ENCODE results near the gene SNX33. TPM values are rescaled to one million over a fixed set of nuclear protein-coding genes. Genes with fewer than 3 reads are reported as not detected.

SNX33 gene
- total and polyA plus RNA-seq, 2 donors (not counting 1 experiment from before 2014, with no cell fraction given): 0.22 to 0.59 TPM

DNA sequence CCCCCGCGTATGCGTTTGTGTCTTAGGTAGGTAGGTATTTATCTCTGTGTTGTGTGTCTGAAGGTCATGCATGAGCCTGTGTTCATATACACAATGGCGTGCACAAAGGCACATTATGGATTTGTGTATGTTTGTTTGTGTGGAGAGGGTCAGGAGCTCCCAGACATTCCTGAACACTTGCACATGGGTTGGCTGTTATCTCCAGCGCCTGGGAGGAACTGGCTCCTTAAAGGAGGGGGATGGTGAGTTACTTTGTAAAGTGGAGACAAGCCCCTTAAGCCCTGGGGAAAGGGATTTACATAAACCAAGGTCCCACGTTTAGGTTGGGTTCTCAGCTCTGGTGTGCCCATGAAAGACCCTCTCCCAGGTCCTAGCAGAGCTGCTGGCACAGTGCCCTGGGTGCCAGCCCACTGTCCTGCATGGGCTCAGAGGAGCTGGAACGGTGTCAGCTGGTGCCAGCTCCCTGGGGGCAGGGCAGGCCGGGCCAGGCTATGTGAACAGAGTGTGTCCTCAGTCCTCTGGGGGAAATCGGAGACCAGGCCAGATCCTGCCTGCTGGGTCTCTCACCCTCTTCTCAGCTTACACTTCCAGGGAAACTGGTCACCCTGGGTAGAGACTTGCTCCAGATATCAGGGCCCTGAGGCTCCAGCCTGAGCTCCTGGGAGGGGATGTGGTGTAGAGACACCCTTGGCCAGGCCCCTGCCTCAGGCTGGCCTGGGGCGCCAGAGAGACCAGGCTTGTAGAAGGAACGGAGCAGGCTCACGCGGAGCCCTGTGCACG is 25.1 kb downstream of the SNX33 start:
- no peak overlapping the region for H3K4me2 ChIP-seq (replicated peaks; ENCODE audit: low read depth, low read length, poor library complexity, severe bottlenecking)
- WGBS (ENCODE audit: insufficient coverage): 65% methylated on average over 14 of the region's 14 CpGs
- Mint-ChIP-seq H3K9me3 (ENCODE audit: insufficient read depth) (no peaks in the 10 kb centered on the region), H3K27me3 (no peaks in the 10 kb centered on the region), H3K4me3 (no peak overlapping the region), H3K27ac (no peak overlapping the region), H3K4me1 (peaks cover 2% of the 10 kb centered on the region)
- ATAC-seq (ENCODE audit: low read depth) (no peak), DNase-seq (no peak)
- intact Hi-C loops (cut with micrococcal nuclease): no loop called here
- no peaks in the 10 kb centered on the region for H3K9me3 ChIP-seq (ENCODE audit: control extremely low read depth in 1 of 3, control insufficient read depth in 2 of 3, insufficient read depth in 1 of 3, low read length in 2 of 3)
- no peak overlapping the region for H3K4me3 ChIP-seq (ENCODE audit: control extremely low read depth in 1 of 5, extremely low read depth in 1 of 5, insufficient read depth in 1 of 5, low read depth in 2 of 5, low read length in 4 of 5)
- CTCF ChIA-PET: no interaction called here
- no peaks in the 10 kb centered on the region for H3K79me2 ChIP-seq (ENCODE audit: control insufficient read depth, insufficient read depth, low read length)
- H3K9ac ChIP-seq (ENCODE audit: low read length): no peak overlapping the region
- TF ChIP-seq, protein P1, sequence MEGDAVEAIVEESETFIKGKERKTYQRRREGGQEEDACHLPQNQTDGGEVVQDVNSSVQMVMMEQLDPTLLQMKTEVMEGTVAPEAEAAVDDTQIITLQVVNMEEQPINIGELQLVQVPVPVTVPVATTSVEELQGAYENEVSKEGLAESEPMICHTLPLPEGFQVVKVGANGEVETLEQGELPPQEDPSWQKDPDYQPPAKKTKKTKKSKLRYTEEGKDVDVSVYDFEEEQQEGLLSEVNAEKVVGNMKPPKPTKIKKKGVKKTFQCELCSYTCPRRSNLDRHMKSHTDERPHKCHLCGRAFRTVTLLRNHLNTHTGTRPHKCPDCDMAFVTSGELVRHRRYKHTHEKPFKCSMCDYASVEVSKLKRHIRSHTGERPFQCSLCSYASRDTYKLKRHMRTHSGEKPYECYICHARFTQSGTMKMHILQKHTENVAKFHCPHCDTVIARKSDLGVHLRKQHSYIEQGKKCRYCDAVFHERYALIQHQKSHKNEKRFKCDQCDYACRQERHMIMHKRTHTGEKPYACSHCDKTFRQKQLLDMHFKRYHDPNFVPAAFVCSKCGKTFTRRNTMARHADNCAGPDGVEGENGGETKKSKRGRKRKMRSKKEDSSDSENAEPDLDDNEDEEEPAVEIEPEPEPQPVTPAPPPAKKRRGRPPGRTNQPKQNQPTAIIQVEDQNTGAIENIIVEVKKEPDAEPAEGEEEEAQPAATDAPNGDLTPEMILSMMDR (IDR thresholded peaks at IDR 0.05): no peak
- TF ChIP-seq EZH2 (IDR thresholded peaks at IDR 0.05; ENCODE audit: borderline replicate concordance, insufficient read depth, low read depth, low read length, poor library complexity, severe bottlenecking): no peak
- H4K20me1 ChIP-seq (ENCODE audit: control insufficient read depth, insufficient read depth, low read length, poor library complexity, severe bottlenecking): no peaks in the 10 kb centered on the region
- no peaks in the 10 kb centered on the region for H3K4me1 ChIP-seq (ENCODE audit: control insufficient read depth in 2 of 2, insufficient read depth in 2 of 2, low read length in 2 of 2)
- POLR2A ChIA-PET: interaction anchor here (0.6 kb wide), 1 partner anchor 798 kb away, joined by 3 read pairs; no protein-coding TSS in a partner anchor
- no peak overlapping the region for H2AFZ ChIP-seq (ENCODE audit: insufficient read depth, low read depth, low read length, poor library complexity, severe bottlenecking)
- no peaks in the 10 kb centered on the region for H3K27me3 ChIP-seq (replicated peaks in 1 of 4; ENCODE audit: control extremely low read depth in 1 of 4, control insufficient read depth in 3 of 4, insufficient read depth in 4 of 4, low read length in 3 of 4)
- H3K36me3 ChIP-seq (replicated peaks in 1 of 2; ENCODE audit: control extremely low read depth in 1 of 2, control insufficient read depth in 1 of 2, extremely low read depth in 1 of 2, insufficient read depth in 2 of 2, low read length in 1 of 2): no peaks in the 10 kb centered on the region
- no peak overlapping the region for H3K27ac ChIP-seq (ENCODE audit: low read length in 2 of 2)

DNA sequence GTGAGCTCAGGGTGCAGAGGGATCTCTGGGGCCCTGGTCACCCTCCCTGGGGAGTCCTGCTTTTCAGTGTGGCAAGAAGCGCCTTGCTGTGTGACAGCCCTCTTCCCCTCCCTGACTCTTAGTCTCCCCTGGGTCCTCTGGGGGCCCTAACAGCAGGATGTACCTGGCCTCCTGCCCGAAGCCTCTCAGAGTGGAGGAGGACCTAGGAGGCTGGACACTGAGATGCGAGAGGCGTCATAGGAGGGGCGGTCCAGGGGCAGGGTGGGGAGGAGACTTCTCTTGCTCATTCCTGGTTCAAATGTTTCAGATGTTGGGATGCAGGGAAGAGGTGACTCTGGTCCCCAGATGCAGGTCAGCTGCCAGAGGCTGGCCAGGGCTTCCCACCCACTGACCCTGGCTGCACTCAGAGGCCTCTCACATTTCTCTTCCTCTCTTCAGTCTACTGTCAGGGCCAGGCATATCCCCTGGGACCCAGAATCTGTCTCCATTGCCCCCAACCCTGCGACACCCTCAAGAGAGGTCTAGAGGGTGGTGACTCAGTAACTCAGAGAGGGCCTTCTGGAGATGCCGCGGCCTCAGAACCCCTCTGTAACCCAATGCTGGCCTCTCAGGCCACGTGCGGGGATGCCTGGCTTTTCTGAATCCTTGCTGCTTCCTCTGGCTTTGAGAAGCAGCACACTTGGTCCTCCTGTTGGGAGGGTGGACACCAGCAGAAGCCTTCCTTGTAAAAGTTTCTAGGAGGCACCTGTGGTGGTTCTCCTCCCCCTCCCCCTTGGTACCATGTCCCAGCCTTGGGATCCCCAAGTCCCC is 25.9 kb downstream of the SNX33 start:
- Histone ChIP-seq H4K20me1 (ENCODE audit: control insufficient read depth, insufficient read depth, low read length, poor library complexity, severe bottlenecking) (no peaks in the 10 kb centered on the region), H3K4me2 (replicated peaks; ENCODE audit: low read depth, low read length, poor library complexity, severe bottlenecking) (no peak overlapping the region), H3K27me3 (replicated peaks in 1 of 4; ENCODE audit: control extremely low read depth in 1 of 4, control insufficient read depth in 3 of 4, insufficient read depth in 4 of 4, low read length in 3 of 4) (no peaks in the 10 kb centered on the region), H3K9ac (ENCODE audit: low read length) (no peak overlapping the region), H2AFZ (ENCODE audit: insufficient read depth, low read depth, low read length, poor library complexity, severe bottlenecking) (no peak overlapping the region), H3K9me3 (ENCODE audit: control extremely low read depth in 1 of 3, control insufficient read depth in 2 of 3, insufficient read depth in 1 of 3, low read length in 2 of 3) (no peaks in the 10 kb centered on the region), H3K4me3 (ENCODE audit: control extremely low read depth in 1 of 5, extremely low read depth in 1 of 5, insufficient read depth in 1 of 5, low read depth in 2 of 5, low read length in 4 of 5) (no peak overlapping the region), H3K4me1 (ENCODE audit: control insufficient read depth in 2 of 2, insufficient read depth in 2 of 2, low read length in 2 of 2) (no peaks in the 10 kb centered on the region), H3K79me2 (ENCODE audit: control insufficient read depth, insufficient read depth, low read length) (no peaks in the 10 kb centered on the region), H3K27ac (ENCODE audit: low read length in 2 of 2) (no peak overlapping the region), H3K36me3 (replicated peaks in 1 of 2; ENCODE audit: control extremely low read depth in 1 of 2, control insufficient read depth in 1 of 2, extremely low read depth in 1 of 2, insufficient read depth in 2 of 2, low read length in 1 of 2) (no peaks in the 10 kb centered on the region)
- DNase-seq (no peak), ATAC-seq (ENCODE audit: low read depth) (peak; percentile 36)
- no peak for TF ChIP-seq EZH2 (IDR thresholded peaks at IDR 0.05; ENCODE audit: borderline replicate concordance, insufficient read depth, low read depth, low read length, poor library complexity, severe bottlenecking)
- TF ChIP-seq, protein P1 (IDR thresholded peaks at IDR 0.05): no peak
- ChIA-PET CTCF (no interaction called here), POLR2A (no interaction called here)
- no peaks in the 10 kb centered on the region for H3K9me3 Mint-ChIP-seq (ENCODE audit: insufficient read depth)
- no peak overlapping the region for H3K27ac Mint-ChIP-seq
- intact Hi-C loops (cut with micrococcal nuclease): no loop called here
- H3K27me3 Mint-ChIP-seq: no peaks in the 10 kb centered on the region
- H3K4me3 Mint-ChIP-seq: no peak overlapping the region
- WGBS (ENCODE audit: insufficient coverage): 86% methylated on average over 8 of the region's 10 CpGs
- H3K4me1 Mint-ChIP-seq: peaks cover 4% of the 10 kb centered on the region
